Chondrocyte (in vitro differentiated cells): ENCODE measurements around the gene UPK3BL2. TPM values are rescaled to one million over a fixed set of nuclear protein-coding genes. Genes with fewer than 3 reads are reported as not detected.
"Not testable (repeated sequence)": the region's sequence is repeated elsewhere in the genome, so short reads cannot be mapped to it uniquely, and the experiment has no call there.

Experiments
- DNase-seq: peaks from one replicate; pipeline ENCODE4 v3.0.0; 2021; ENCODE audit warnings: mixed read lengths, low spot score
- H3K27ac Mint-ChIP-seq: one replicate; pipeline ENCODE4 v1.8.0; 2021; ENCODE audit warnings: mild to moderate bottlenecking, moderate library complexity, mixed read lengths; ENCODE audit not compliant: unreplicated experiment
- H3K27me3 Mint-ChIP-seq: 2 replicates; pipeline ENCODE4 v1.8.0; 2021; ENCODE audit warnings: low read depth, mixed read lengths
- H3K36me3 Mint-ChIP-seq: 2 replicates; pipeline ENCODE4 v1.8.0; 2021; ENCODE audit warnings: low read depth, mixed read lengths
- H3K4me1 Mint-ChIP-seq: 2 replicates; pipeline ENCODE4 v1.8.0; 2021; ENCODE audit warnings: low read depth, mild to moderate bottlenecking, mixed read lengths
- H3K4me3 Mint-ChIP-seq: one replicate; pipeline ENCODE4 v1.8.0; 2021; ENCODE audit warnings: mild to moderate bottlenecking, moderate library complexity, mixed read lengths; ENCODE audit not compliant: unreplicated experiment
- H3K9me3 Mint-ChIP-seq: 2 replicates; pipeline ENCODE4 v1.8.0; 2021; ENCODE audit warnings: low read depth, mixed read lengths
- total RNA-seq: library from RNA; stranded (reverse); gene quantifications from 3 replicates; pipeline ENCODE4 v1.2.1, GENCODE V29; 2021

Gene UPK3BL2
- total RNA-seq, 1 donor from 2014 or later: 3.3 TPM

DNA sequence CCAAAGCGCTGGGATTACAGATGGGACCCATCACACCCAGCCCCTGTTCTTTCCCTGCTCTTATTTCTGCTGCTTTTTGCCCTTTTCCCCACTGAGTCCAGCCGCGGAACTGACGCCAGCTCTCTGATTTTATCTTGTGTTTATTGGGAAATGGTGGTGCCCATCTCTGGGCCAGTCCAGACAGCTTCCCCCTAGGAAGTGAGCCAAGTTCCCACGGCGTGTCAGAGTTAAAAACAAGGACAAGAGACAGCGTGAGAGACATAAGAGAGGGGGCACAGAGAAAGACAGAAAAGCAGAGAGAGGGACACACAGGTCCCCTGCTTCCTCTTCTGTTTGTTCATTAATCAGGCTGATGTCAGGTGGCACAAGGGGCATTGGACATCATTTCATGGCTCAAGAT is 11.9 kb downstream of the UPK3BL2 start:
- not testable (repeated sequence) for H3K27ac Mint-ChIP-seq, H3K4me1 Mint-ChIP-seq

DNA sequence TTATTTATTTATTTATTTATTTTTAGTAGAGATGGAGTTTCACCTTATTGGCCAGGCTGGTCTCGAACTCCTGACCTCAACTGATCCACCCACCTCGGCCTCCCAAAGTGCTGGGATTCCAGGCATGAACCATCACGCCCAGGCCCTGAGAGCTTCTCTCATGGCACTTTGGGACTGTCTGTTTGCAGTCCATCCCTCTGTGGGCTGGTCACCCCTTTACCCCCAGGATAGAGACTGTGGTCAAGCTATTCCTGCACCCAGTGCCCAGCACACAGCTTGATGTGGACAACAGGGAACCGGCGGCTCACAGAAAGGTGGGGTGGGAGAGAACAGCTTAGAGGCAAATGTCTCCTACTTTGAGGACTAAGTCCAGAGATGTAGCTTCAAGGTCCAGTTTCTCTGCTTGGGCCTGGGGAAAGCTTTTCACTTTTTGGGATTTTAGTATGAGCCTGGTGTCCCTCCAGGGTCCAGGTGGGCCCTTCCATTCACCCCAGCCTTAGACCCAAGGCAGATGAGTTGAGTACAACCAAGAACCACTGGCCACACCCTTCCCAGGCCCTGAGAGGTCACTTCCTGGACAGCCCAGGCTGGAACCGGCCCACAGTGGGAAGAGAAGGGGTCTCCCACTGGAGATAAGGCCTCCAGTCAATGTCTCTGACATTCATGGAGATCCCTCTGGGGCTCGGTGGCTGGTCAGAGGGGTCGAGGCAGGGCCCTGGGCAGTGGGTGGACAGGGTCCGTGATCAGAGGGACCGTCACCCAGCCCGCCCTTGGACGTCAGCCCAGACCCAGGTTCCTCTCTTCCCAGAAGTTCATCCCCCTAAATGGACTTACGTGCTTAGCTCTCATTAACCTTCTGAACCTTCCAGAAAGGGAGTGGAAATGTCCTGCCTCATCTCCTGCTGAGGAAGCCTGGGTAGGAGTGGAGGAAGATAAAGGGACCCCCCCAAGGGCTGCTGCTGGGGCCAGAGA is 15.4 kb downstream of the UPK3BL2 start:
- not testable (repeated sequence) for H3K27me3 Mint-ChIP-seq, H3K4me1 Mint-ChIP-seq, H3K36me3 Mint-ChIP-seq, H3K9me3 Mint-ChIP-seq, H3K4me3 Mint-ChIP-seq, H3K27ac Mint-ChIP-seq, DNase-seq

More for the DNA sequence above, 11.9 kb downstream of the UPK3BL2 start:
- H3K36me3 Mint-ChIP-seq, H3K9me3 Mint-ChIP-seq, DNase-seq, H3K27me3 Mint-ChIP-seq, H3K4me3 Mint-ChIP-seq: not testable (repeated sequence)

DNA sequence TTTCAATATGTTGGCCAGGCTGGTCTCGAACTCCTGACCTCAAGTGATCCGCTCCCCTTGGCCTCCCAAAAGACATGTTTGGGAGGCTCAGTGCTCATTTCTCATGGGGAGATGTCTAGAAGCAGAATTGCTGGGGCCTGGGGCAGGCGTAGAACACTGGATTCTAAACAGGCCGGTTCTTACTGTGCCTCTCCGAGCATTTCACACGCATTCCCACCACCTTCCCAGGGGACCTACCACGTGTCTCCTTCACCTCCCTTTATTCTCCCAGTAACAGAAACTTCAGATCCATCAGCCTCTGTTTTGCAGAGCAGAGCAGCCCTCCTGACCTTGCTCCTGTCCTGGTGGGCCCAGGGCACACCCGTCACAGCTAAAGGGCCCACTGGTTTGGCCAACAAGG is 16.3 kb downstream of the UPK3BL2 start:
- H3K4me3 Mint-ChIP-seq, H3K9me3 Mint-ChIP-seq, DNase-seq, H3K36me3 Mint-ChIP-seq, H3K27me3 Mint-ChIP-seq, H3K4me1 Mint-ChIP-seq: not testable (repeated sequence)
- peak overlapping the region; percentile 77 for H3K27ac Mint-ChIP-seq

DNA sequence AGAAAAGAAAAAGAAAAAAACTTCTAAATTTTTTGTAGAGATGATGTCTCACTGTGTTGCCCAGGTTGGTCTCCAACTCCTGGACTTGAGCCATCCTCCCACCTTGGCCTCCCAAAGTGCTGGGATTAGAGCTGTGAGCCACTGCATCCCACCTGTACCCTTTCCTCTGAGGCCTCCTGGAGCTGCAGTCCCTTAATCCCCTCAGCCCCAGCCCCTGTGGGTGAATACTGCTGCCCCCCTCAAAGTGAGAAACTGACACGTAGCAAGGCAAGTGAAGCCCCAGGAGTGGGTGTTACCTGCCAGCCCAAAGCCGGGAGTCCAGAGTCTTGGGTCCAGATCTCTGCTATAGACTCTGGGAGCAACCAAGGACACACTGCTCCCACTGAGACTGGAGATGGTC is 18.7 kb downstream of the UPK3BL2 start:
- H3K27me3 Mint-ChIP-seq: not testable (repeated sequence)

GRCh38 chr7:102520797-102521196 is 22.7 kb downstream of the UPK3BL2 start:
- not testable (repeated sequence) for H3K36me3 Mint-ChIP-seq, H3K9me3 Mint-ChIP-seq, H3K27me3 Mint-ChIP-seq, H3K27ac Mint-ChIP-seq, DNase-seq, H3K4me1 Mint-ChIP-seq, H3K4me3 Mint-ChIP-seq

More for the DNA sequence above, 18.7 kb downstream of the UPK3BL2 start:
- not testable (repeated sequence) for DNase-seq, H3K4me3 Mint-ChIP-seq, H3K27ac Mint-ChIP-seq, H3K9me3 Mint-ChIP-seq, H3K4me1 Mint-ChIP-seq, H3K36me3 Mint-ChIP-seq

- not testable (repeated sequence) for H3K27me3 Mint-ChIP-seq, H3K36me3 Mint-ChIP-seq, H3K4me1 Mint-ChIP-seq, H3K27ac Mint-ChIP-seq, DNase-seq, H3K9me3 Mint-ChIP-seq
- peak within 1 kb of the TSS; percentile 44 for H3K4me3 Mint-ChIP-seq
Observed at GRCh38 chr7:102517550-102518147, 25.8 kb downstream of the UPK3BL2 start, which contains the start of gene RASA4B. RASA4B (minus strand) TSS chr7:102517777; CDS start chr7:102517710, 67 bp downstream.

DNA sequence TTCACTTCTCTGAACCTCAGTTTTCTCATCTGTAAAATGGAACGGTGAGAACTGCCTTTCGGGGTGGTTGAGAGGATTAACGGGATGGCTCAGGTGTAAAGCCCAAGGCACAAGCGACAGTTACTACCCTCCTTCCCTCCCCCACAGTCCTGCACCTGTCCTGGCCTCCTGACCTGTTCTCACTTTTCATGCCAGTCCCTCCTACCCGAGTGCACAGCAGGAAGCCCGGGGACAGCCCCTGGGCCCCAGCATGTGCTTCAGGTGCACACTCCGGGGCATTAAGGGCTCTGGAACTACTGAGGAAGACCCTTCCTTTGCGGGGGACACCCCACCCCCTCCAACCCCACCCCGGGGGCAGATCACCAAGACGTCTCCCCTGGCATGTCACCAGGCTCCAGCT is 26.5 kb downstream of the UPK3BL2 start:
- not testable (repeated sequence) for DNase-seq, H3K27me3 Mint-ChIP-seq, H3K27ac Mint-ChIP-seq, H3K36me3 Mint-ChIP-seq, H3K4me3 Mint-ChIP-seq, H3K9me3 Mint-ChIP-seq, H3K4me1 Mint-ChIP-seq

- H3K36me3 Mint-ChIP-seq, H3K4me3 Mint-ChIP-seq, DNase-seq, H3K4me1 Mint-ChIP-seq, H3K27me3 Mint-ChIP-seq, H3K9me3 Mint-ChIP-seq, H3K27ac Mint-ChIP-seq: not testable (repeated sequence)
Observed at GRCh38 chr7:102515889-102516288, 27.6 kb downstream of the UPK3BL2 start.

DNA sequence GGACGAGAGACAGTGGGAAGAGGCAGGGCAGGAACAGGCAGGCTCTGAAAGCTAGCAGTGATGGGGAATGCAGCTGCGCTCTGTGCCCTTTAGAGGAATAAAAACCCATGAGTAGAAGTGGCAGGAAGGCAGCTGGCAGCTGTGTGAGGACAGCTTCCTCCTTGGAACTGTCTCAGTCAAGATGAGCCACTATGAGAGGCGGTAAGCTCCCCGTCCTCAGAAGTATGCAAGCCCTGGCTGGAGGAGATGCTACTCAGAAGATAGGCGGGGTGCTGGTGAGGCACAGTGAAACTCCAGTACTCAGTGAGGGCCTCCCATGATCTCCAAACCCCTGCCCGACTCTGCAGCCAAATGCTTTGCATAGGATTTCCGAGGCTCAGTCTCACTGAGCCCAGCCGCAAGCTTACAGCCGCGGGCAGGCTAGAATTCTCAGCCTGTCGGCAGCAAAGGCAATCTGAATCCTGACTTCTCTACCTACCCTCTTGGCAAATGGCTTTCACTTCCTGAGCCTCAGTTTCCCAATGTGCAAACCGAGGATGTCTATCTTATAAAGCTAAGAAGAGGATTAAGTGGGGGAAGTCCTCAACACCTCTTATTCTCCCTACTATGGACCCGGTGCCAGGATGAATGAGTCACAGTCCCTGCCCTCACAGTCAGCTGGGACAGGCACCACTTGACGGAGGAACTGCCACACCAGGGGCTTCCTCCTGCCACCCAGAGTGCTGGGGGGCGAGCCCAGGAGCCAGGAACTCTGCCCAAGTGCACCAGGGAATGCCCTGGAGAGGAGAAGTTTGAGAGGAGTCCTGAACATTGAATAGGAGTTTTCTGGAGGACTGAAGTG is 28.4 kb downstream of the UPK3BL2 start:
- not testable (repeated sequence) for H3K27ac Mint-ChIP-seq, DNase-seq, H3K9me3 Mint-ChIP-seq, H3K36me3 Mint-ChIP-seq, H3K27me3 Mint-ChIP-seq, H3K4me3 Mint-ChIP-seq, H3K4me1 Mint-ChIP-seq

DNA sequence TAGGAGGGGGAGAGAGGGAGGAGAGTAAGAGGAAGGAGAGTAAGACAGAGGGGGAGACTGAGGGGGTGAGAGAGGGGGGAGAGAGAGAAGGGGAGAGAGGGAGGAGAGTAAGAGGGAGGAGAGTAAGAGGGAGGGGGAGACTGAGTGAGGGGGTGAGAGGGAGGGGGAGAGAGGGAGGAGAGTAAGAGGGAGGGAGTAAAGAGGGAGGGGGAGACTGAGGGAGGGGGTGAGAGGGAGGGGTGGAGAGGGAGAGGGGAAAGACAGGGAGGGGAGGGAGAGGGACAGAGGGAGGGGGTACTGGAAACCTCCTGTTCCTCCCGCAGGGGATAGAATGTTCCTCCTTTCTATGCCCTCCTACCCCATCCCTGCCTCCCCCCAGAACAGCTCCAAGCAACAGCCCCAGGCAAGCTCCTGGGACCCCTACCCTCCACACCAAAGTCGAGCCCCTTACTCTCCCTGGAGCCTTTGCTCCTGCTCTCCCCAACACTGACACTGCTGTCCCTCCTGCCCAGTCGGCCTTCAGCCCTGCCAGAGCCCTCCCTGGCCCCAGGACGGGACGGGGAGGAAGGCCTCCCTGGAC is 30.8 kb downstream of the UPK3BL2 start:
- not testable (repeated sequence) for H3K4me1 Mint-ChIP-seq, H3K27me3 Mint-ChIP-seq, DNase-seq, H3K36me3 Mint-ChIP-seq, H3K27ac Mint-ChIP-seq, H3K9me3 Mint-ChIP-seq
- peak overlapping the region; percentile 12 for H3K4me3 Mint-ChIP-seq

GRCh38 chr7:102511860-102512522 is 31.5 kb downstream of the UPK3BL2 start:
- not testable (repeated sequence) for H3K27me3 Mint-ChIP-seq, H3K9me3 Mint-ChIP-seq, H3K27ac Mint-ChIP-seq, H3K4me1 Mint-ChIP-seq, H3K36me3 Mint-ChIP-seq, DNase-seq, H3K4me3 Mint-ChIP-seq
